Nucleus accumbens (tissue), 56 donors: Measurements from ENCODE around the gene PVALEF.
"Not testable (repeated sequence)": the region's sequence is repeated elsewhere in the genome, so short reads cannot be mapped to it uniquely, and the experiment has no call there.

Experiments used
- DNase-seq, 56 donors: peaks; one replicate each; lab custom pipeline; 2025; lab: John Stamatoyannopoulos, UW

PVALEF gene

GRCh38 chr17:81142301-81143199 lies 22.8 kb upstream of the PVALEF start:
- DNase-seq: peak in 50 of 56 donors; percentile 33 to 89 (median 72)

- peak in 1 of 56 donors; percentile 55 for DNase-seq
Measured at GRCh38 chr17:81143200-81143527, 22.1 kb upstream of the PVALEF start.

- no peak for DNase-seq
Measured at GRCh38 chr17:81143717-81144422, 21.4 kb upstream of the PVALEF start.

- DNase-seq: no peak
Measured at GRCh38 chr17:81144423-81144781, 20.9 kb upstream of the PVALEF start.

- not testable (repeated sequence) for DNase-seq
Measured at GRCh38 chr17:81146208-81146607, 19.1 kb upstream of the PVALEF start.

- DNase-seq: no peak
Measured at GRCh38 chr17:81147701-81148100, 17.6 kb upstream of the PVALEF start.

- no peak for DNase-seq
Measured at GRCh38 chr17:81148571-81148970, 16.7 kb upstream of the PVALEF start.

- DNase-seq: no peak
Measured at GRCh38 chr17:81148986-81149533, 16.2 kb upstream of the PVALEF start.

- no peak for DNase-seq
Measured at GRCh38 chr17:81150377-81151077, 14.8 kb upstream of the PVALEF start.

- no peak for DNase-seq
Measured at GRCh38 chr17:81151278-81151677, 14.0 kb upstream of the PVALEF start.

- no peak for DNase-seq
Measured at GRCh38 chr17:81152288-81152828, 12.9 kb upstream of the PVALEF start.

GRCh38 chr17:81153340-81153803 lies 11.9 kb upstream of the PVALEF start:
- peak in 52 of 56 donors; percentile 27 to 91 (median 78) for DNase-seq

- DNase-seq: peak in 1 of 56 donors; percentile 19
Measured at GRCh38 chr17:81154016-81154415, 11.3 kb upstream of the PVALEF start.

- DNase-seq: no peak
Measured at GRCh38 chr17:81154961-81155360, 10.3 kb upstream of the PVALEF start.

GRCh38 chr17:81156866-81157805 lies 8.2 kb upstream of the PVALEF start:
- no peak for DNase-seq

- DNase-seq: no peak
Measured at GRCh38 chr17:81157848-81158687, 7.2 kb upstream of the PVALEF start.

GRCh38 chr17:81158688-81159590 lies 6.4 kb upstream of the PVALEF start:
- no peak for DNase-seq
